ENCODE measurements around the gene ETV5. TPM values are rescaled to one million over a fixed set of nuclear protein-coding genes. Genes with fewer than 3 reads are reported as not detected.

The ETV5 gene
- polyA plus RNA-seq, 1 of the 3 experiments (the other 2 are of a cell fraction) = 20.9 TPM

DNA sequence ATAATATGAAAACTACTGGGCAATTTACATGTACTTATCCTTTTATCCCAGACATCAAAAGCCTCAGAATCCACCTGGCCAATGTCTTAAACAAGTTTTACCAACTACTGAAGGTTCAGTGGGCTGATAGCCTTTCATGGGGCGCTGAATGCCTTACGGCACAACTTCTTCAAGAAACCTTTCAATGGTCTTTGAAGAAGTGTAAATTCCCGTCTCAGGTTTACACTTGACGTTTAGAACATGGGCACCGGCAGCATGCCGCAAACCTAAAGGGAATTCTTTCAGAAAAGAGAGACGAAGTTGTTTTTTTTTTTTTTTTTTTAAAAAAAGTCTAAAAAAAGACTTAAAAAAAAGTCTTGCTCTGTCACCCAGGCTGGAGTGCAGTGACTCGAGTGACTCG, 39.7 kb downstream of the ETV5 start:
- Histone ChIP-seq H3K4me3 (ENCODE audit: low read depth in 2 of 2, low read length in 1 of 2) (no peak overlapping the region), H3K36me3 (replicated peaks in 1 of 2; ENCODE audit: control insufficient read depth in 1 of 2, insufficient read depth in 2 of 2, low read length in 1 of 2) (peaks cover 15 to 22% of the 10 kb centered on the region in 2 experiments), H3K4me1 (ENCODE audit: control insufficient read depth in 1 of 2, insufficient read depth in 2 of 2, low read depth in 1 of 2, low read length in 1 of 2) (peaks cover 0 to 2% of the 10 kb centered on the region in 2 experiments; a peak in 1 of 4 replicates), H3K9ac (no peak overlapping the region), H3K4me2 (no peak overlapping the region), H4K20me1 (ENCODE audit: insufficient read depth) (no peaks in the 10 kb centered on the region), H3K27ac (ENCODE audit: low read depth in 2 of 2, low read length in 1 of 2) (no peak overlapping the region), H2AFZ (ENCODE audit: low read depth) (no peak overlapping the region), H3K27me3 (ENCODE audit: insufficient read depth) (no peaks in the 10 kb centered on the region), H3K79me2 (ENCODE audit: insufficient read depth) (no peaks in the 10 kb centered on the region), H3K9me2 (no peaks in the 10 kb centered on the region), H3F3A (replicated peaks; ENCODE audit: insufficient read depth) (no peaks in the 10 kb centered on the region), H3K9me3 (no peaks in the 10 kb centered on the region)
- POLR2A ChIA-PET = no interaction called here
- no peak for DNase-seq
- CTCF ChIA-PET = interaction anchor here (0.8 to 0.9 kb wide), 2 partner anchors 190 to 548 kb away, joined by 3 read pairs; no protein-coding TSS in a partner anchor
- 95% methylated on average over 9 of the region's 9 CpGs for WGBS (ENCODE audit: low lambda C conversion rate)
- TF ChIP-seq MXI1 (IDR thresholded peaks at IDR 0.05; ENCODE audit: low read depth, low read length) (no peak), YY1 (IDR thresholded peaks at IDR 0.05; ENCODE audit: low read depth) (no peak), EZH2phosphoT487 (IDR thresholded peaks at IDR 0.05; ENCODE audit: borderline replicate concordance, low read depth) (no peak), SIN3A (IDR thresholded peaks at IDR 0.05; ENCODE audit: borderline replicate concordance, low read depth, low read length) (no peak), GABPA (IDR thresholded peaks at IDR 0.05; ENCODE audit: low read depth) (no peak), RFX5 (IDR thresholded peaks at IDR 0.05; ENCODE audit: low read length) (no peak), USF2 (IDR thresholded peaks at IDR 0.05; ENCODE audit: borderline replicate concordance, low read depth, low read length) (no peak), REST (IDR thresholded peaks at IDR 0.05; ENCODE audit: low read depth, low read length) (no peak)

DNA sequence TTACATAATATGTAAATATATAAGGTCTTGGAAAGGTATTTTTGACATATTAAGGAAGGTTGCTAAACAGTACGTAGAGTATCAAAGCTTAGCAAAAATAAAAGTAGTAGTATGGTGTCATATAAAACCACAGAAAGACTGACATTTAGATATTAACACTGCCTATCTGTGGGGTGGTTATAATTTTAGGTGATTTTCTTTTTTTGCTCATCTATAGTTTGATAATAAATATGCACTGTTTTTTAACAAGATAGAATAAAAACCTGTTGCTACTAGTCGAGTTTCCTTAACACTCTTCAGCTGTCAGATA, 40.7 kb downstream of the ETV5 start:
- no peaks in the 10 kb centered on the region for H3K27me3 ChIP-seq (ENCODE audit: insufficient read depth)
- no peaks in the 10 kb centered on the region for H4K20me1 ChIP-seq (ENCODE audit: insufficient read depth)
- peaks cover 0 to 2% of the 10 kb centered on the region in 2 experiments; a peak in 1 of 4 replicates for H3K4me1 ChIP-seq (ENCODE audit: control insufficient read depth in 1 of 2, insufficient read depth in 2 of 2, low read depth in 1 of 2, low read length in 1 of 2)
- no peak overlapping the region for H2AFZ ChIP-seq (ENCODE audit: low read depth)
- POLR2A ChIA-PET = no interaction called here
- H3K9me2 ChIP-seq = no peaks in the 10 kb centered on the region
- peaks cover 17 to 27% of the 10 kb centered on the region in 2 experiments for H3K36me3 ChIP-seq (replicated peaks in 1 of 2; ENCODE audit: control insufficient read depth in 1 of 2, insufficient read depth in 2 of 2, low read length in 1 of 2)
- TF ChIP-seq TCF12 (IDR thresholded peaks at IDR 0.05) = no peak
- no peak for TF ChIP-seq CTCF (IDR thresholded peaks at IDR 0.05)
- TF ChIP-seq RAD21 (IDR thresholded peaks at IDR 0.05; ENCODE audit: low read length) = no peak
- no peak for TF ChIP-seq JUND (IDR thresholded peaks at IDR 0.05)
- no peaks in the 10 kb centered on the region for H3K9me3 ChIP-seq
- DNase-seq = no peak
- no peak overlapping the region for H3K27ac ChIP-seq (ENCODE audit: low read depth in 2 of 2, low read length in 1 of 2)
- H3K4me3 ChIP-seq (ENCODE audit: low read depth in 2 of 2, low read length in 1 of 2) = no peak overlapping the region
- H3K4me2 ChIP-seq = no peak overlapping the region
- CTCF ChIA-PET = interaction anchor here (0.8 to 1.4 kb wide), 2 partner anchors 26 to 549 kb away, joined by 3 to 4 read pairs; no protein-coding TSS in a partner anchor
- no peak overlapping the region for H3K9ac ChIP-seq
- WGBS (ENCODE audit: low lambda C conversion rate) = 49% methylated on average over 2 of the region's 2 CpGs
- no peaks in the 10 kb centered on the region for H3F3A ChIP-seq (replicated peaks; ENCODE audit: insufficient read depth)
- H3K79me2 ChIP-seq (ENCODE audit: insufficient read depth) = no peaks in the 10 kb centered on the region
